NCI-H446 treated with DMSO at 0.1 percent for 48 hours (cell line): ENCODE measurements around the gene IFNK.
"Not testable (repeated sequence)": the region's sequence is repeated elsewhere in the genome, so short reads cannot be mapped to it uniquely, and the experiment has no call there.

Experiments used
- DNase-seq: peaks from one replicate; lab custom pipeline; 2025; lab: John Stamatoyannopoulos, UW

Gene IFNK

GRCh38 chr9:27524236-27524635, at the start of gene IFNK:
IFNK (plus strand) TSS chr9:27524290; CDS start chr9:27524337, 47 bp downstream.
- DNase-seq: no peak

GRCh38 chr9:27474305-27474704, 49.8 kb upstream of the IFNK start:
- no peak for DNase-seq

DNA sequence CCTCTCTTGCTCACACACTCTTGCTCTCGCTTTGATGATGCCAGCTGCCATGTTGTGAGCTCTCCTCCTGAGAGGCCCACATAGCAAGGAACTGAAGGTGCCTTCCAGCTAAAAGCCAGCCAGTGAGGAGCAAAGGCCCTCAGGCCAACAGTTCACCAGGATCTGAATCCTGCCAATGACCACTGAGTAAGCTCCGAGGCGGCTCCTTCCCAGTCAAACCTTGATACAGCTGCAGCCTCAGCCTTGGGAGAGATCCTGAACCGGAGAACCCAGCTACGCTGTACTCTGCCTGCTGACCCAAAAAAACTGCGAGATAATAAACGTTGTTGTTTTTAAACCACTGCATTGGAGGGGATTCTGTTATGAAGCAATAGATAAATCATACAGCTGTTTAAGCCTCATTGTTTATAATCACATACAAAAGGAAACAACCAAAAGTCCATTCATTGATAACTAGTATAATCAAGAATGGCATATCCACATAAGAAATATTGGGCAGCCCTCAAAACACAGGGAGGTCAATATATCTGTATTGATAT, 49.0 kb upstream of the IFNK start:
- no peak for DNase-seq

DNA sequence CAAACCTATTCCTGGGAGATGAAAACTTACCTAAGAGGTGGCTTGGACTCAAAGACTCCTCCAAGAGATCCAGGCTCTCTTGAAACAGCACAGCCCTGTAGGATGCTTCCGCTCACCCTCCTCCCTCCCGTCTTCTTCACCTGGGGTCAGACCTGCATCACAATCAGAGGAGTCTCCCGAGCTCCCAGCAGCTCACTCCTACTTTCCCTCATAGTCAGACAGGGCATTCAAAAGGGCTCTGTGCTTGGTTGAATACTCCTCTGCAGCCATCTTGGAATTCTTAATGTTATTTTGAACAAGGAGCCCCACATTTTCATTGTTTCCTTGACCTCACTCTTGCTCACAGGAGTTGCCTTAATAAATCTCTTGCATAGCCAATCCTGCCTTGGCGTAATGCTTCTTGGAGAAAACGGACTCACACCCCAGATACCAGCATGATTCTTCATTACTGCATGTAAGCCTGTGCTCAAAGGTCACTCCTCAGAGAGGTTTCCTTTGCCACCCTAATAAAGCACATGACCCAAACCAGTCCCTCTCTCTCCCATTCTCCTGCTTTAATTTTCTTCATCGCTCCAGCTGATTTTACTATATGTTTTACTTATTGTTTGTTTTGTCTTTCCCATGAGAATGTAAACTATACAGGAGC, 47.1 kb upstream of the IFNK start:
- no peak for DNase-seq

DNA sequence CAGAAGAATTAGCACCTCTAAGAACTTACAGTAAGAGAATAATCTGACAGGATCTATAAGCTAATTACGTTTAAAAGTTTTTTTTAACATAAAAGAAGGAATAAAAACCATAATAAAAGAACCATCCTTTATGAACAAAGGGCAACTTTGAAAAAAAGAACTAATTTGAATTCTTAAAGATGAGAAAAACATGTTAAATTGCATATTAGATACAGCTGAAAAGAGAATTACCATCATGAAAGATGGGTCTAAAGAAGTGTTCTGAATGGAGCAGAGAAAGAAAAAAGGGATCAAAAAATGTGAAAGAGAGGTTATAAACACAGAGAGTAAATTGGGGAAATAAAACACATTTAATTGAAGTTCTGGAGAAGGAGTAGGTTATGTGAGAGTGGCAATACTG, 45.8 kb upstream of the IFNK start:
- no peak for DNase-seq

DNA sequence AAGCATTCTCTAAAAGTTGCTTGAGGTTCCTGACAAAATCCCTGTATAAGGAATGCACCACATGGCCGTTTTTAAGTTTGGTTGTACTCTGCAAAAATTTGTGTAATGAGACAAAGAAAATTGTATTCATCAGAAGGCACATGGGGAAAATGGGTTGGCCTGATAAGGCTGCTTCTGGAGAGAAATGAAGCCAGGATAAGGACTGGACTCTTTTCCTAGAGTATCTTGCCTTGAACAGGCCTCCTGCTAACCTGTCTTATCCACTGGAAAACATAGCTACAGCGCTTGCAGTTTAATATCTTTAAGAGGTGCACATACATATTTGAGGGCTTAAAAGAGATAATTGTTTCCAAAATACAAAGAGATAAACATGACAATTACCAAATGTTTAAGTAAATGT, 41.4 kb upstream of the IFNK start:
- DNase-seq: no peak

DNA sequence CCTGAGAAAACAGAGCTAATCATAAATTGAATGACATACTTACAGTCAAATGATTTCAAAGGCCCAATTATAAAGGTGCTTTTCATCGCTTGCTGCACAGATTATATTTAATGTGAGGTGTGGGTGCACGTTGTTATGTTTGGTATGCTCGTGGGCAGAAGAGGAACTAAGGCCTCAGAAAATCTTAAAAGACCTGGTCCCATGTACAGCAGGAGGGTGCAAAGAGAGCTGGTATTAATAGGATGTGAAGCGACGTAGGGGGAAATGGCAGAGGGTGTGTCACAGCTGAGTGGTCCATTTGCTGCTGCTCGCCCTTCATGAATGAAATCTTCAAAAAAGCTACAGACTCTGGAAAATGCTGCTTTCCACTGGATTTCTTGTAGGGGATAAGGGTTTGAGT, 40.5 kb upstream of the IFNK start:
- DNase-seq: no peak

- no peak for DNase-seq
These were observed 38.9 kb upstream of the IFNK start for GRCh38 chr9:27485158-27485557.

DNA sequence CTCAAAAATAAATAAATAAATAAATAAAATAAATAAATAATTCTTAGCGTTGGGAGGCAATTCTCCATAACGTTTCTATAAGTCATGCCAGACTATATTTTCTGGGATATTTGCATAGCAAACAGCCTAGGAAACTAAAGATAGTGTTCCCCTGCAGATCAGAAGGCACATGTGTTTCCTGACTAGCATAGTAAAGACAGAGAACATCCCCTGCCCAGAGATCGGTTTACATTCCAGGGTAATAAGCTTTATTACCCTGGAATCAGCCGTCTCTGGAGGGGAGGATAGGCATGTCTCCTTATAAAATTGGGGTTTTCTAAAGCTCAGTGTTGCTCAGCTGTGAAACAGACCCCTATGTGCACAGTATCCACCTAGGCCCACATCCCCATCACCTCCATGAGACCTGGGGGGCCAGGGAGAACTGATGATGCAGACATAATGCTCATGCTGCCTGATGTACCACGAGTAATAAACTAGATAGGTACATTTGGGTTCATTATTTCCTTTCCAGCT, 36.9 kb upstream of the IFNK start:
- DNase-seq: no peak

DNA sequence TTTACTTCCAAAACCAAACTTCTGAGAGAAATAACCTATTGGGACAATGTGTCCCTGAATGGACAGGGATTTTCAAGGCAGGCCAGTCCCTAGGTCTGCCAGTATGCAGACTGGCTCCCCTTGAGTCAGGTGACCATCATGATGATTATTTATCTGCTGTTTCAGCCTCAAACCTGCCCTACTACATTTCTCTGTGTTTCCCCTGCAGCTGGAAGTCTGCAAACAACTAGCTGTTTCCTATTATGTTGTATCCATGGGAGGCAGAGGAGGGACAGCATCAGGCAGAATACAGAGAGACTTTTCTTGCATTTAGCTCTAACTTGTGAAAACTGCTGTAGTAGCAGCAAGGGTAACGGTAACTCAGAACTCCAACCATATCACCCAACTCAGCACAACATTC, 36.2 kb upstream of the IFNK start:
- no peak for DNase-seq

GRCh38 chr9:27489087-27489876, 34.8 kb upstream of the IFNK start:
- no peak for DNase-seq

GRCh38 chr9:27491154-27491553, 32.9 kb upstream of the IFNK start:
- DNase-seq: no peak

- DNase-seq: no peak
These were observed 28.5 kb upstream of the IFNK start for GRCh38 chr9:27495480-27496134.

GRCh38 chr9:27496135-27496504, 28.0 kb upstream of the IFNK start:
- no peak for DNase-seq

DNA sequence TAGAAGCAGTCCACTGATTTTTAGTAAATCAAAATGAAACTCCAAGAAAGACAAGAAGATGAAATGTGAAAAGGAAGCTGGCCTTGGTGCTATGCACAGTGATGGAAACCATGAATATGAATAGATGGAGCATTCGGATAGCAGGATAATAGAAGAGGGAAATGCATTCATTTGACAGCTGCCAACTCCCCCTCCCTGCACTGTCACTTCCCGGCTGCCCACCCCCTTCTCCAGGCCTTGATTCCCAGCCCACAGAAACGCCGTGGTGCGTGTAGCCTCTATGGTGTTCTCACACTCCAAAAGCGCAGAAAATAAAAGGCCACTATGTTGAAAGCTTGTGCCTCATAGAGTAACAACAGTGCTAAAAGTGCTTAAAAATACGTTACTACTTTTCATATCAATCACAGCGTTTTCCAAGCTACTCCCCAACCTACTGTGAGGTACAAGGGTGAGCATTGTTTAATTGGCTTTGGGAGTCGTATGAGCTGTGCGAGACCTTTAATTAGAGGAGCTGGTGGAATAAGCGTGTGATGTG, 26.1 kb upstream of the IFNK start:
- no peak for DNase-seq

DNA sequence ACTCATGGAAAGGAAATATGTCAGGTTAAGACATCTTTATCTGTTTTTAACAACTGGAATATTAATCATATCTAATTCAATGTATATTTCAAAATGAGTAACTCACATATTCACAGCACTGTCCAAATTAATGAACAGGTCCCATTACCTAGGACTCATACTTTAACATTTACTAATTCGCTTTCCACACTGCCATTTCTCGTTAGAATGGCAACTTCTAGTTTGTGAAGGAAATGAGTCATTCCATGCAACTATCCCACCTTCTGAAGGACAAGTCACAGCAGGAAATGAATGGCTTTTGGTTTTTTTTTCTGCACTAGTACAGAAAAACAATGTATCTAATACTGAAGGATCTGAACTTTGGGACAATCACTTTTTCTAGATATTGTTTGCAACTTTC, 24.6 kb upstream of the IFNK start:
- DNase-seq: no peak

GRCh38 chr9:27500902-27501301, 23.2 kb upstream of the IFNK start:
- not testable (repeated sequence) for DNase-seq

- no peak for DNase-seq
These were observed 20.5 kb upstream of the IFNK start for GRCh38 chr9:27503623-27504022.

DNA sequence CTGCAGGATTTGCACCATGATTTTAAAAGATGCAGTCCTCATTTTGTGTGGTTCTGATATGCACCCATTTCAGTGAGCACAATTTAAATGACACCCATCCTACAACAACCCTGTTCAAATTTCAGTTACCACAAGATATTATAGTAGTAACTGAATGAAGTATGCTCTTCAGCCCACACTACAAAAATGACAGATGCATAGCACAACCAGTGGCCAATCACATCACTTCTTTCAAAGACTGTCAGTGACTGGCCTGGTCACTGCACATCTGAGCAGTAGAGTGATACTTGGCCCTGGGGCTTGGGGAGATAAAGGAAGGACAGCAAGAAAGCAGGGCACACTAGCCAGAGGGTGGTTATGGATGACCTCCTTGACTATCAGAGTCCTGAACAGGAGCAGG, 19.8 kb upstream of the IFNK start:
- DNase-seq: no peak

- DNase-seq: no peak
These were observed 18.3 kb upstream of the IFNK start for GRCh38 chr9:27505744-27506161.

- DNase-seq: no peak
These were observed 17.1 kb upstream of the IFNK start for GRCh38 chr9:27506981-27507380.

DNA sequence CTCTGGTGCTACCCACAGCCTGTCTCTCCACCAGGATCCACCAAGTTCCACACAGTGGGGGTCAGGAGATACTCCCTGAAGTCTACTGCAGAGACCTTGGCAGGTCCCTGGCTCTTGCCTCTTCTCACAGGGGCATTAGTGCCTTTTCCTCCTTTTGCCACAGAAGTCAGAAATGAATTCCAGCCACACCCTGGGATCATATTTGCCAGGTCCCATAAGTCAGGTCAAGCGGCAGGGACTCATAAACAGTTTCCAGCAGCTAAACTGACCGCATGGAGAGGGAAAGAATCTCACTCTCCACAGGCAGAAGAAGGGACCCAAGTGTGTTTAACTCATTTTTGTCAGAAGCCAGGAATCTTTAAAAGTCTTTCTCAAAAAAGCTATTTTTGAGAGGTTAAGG, 13.3 kb upstream of the IFNK start:
- DNase-seq: no peak

- no peak for DNase-seq
These were observed 12.3 kb upstream of the IFNK start for GRCh38 chr9:27511771-27512170.
